Astrocyte (in vitro differentiated cells and primary cell): ENCODE results near the gene ADRA2B. TPM values are rescaled to one million over a fixed set of nuclear protein-coding genes. Genes with fewer than 3 reads are reported as not detected.
A peak's percentile ranks its signal among the peaks of the same experiment; 100 is the strongest.

Source experiments
- DNase-seq: peaks from one replicate; pipeline ENCODE4 v3.0.0-alpha.2; 2010; ENCODE audit warnings: low read depth
- FAIRE-seq: peaks from 2 replicates; lab custom pipeline; 2011; peaks lifted over from hg19 to GRCh38; lab: Jason Lieb, UNC
- H2AFZ ChIP-seq: 2 replicates; pipeline ENCODE4 v1.6.0; 2012; ENCODE audit warnings: low read depth, low read length, inconsistent platforms
- H3K27ac ChIP-seq: 2 replicates; pipeline ENCODE4 v1.5.1; 2011; ENCODE audit warnings: low read depth, low read length, inconsistent platforms
- H3K27me3 ChIP-seq: 2 replicates; pipeline ENCODE4 v1.6.0; 2011; ENCODE audit warnings: low read length, inconsistent platforms; ENCODE audit not compliant: insufficient read depth
- H3K36me3 ChIP-seq: 2 replicates; pipeline ENCODE4 v1.5.1; 2011; ENCODE audit warnings: low read length, inconsistent platforms; ENCODE audit not compliant: insufficient read depth
- H3K4me1 ChIP-seq: 2 replicates; pipeline ENCODE4 v1.5.1; 2011; ENCODE audit warnings: low read length, inconsistent platforms; ENCODE audit not compliant: insufficient read depth
- H3K4me2 ChIP-seq: 2 replicates; pipeline ENCODE4 v1.6.0; 2012; ENCODE audit warnings: low read length, inconsistent platforms
- H3K4me3 ChIP-seq: 2 replicates; pipeline ENCODE4 v1.5.1; 2011; ENCODE audit warnings: low read depth, mild to moderate bottlenecking, low read length, inconsistent platforms; ENCODE audit not compliant: insufficient read depth
- H3K79me2 ChIP-seq: 2 replicates; pipeline ENCODE4 v1.6.0; 2012; ENCODE audit warnings: mild to moderate bottlenecking, low read length, inconsistent platforms; ENCODE audit not compliant: insufficient read depth
- H3K9ac ChIP-seq: 2 replicates; pipeline ENCODE4 v1.6.0; 2012; ENCODE audit warnings: mild to moderate bottlenecking, low read length, inconsistent platforms
- H3K9me3 ChIP-seq: 2 replicates; pipeline ENCODE4 v1.5.1; 2012; ENCODE audit warnings: low read depth, mild to moderate bottlenecking, low read length, inconsistent platforms; ENCODE audit not compliant: insufficient read depth
- H4K20me1 ChIP-seq: 2 replicates; pipeline ENCODE4 v1.6.0; 2012; ENCODE audit warnings: low read length, inconsistent platforms; ENCODE audit not compliant: insufficient read depth
- H3K27ac Mint-ChIP-seq: one replicate; pipeline ENCODE4 v1.8.0; 2021; ENCODE audit warnings: mild to moderate bottlenecking, mixed read lengths; ENCODE audit not compliant: unreplicated experiment
- H3K27me3 Mint-ChIP-seq: one replicate; pipeline ENCODE4 v1.8.0; 2021; ENCODE audit warnings: low read depth, mixed read lengths; ENCODE audit not compliant: unreplicated experiment
- H3K36me3 Mint-ChIP-seq: one replicate; pipeline ENCODE4 v1.8.0; 2021; ENCODE audit warnings: low read depth, mixed read lengths; ENCODE audit not compliant: unreplicated experiment
- H3K4me1 Mint-ChIP-seq: one replicate; pipeline ENCODE4 v1.8.0; 2021; ENCODE audit warnings: low read depth, mixed read lengths; ENCODE audit not compliant: unreplicated experiment
- H3K4me3 Mint-ChIP-seq: one replicate; pipeline ENCODE4 v1.8.0; 2021; ENCODE audit warnings: mild to moderate bottlenecking, moderate library complexity, mixed read lengths; ENCODE audit not compliant: unreplicated experiment
- H3K9me3 Mint-ChIP-seq: one replicate; pipeline ENCODE4 v1.8.0; 2021; ENCODE audit warnings: mild to moderate bottlenecking, mixed read lengths; ENCODE audit not compliant: unreplicated experiment
- EZH2 ChIP-seq: IDR thresholded peaks from 2 replicates; pipeline ENCODE4 v1.6.1; 2012; ENCODE audit warnings: mild to moderate bottlenecking, low read length, inconsistent platforms; ENCODE audit not compliant: insufficient read depth
- total RNA-seq: library from RNA; stranded (reverse); gene quantifications from 2 replicates; pipeline ENCODE4 v1.2.1, GENCODE V29; 2021
- TF ChIP-seq, protein P1 (sequence below): IDR thresholded peaks from 2 replicates; pipeline ENCODE4 v1.5.1; 2011; ENCODE audit warnings: low read depth, mild to moderate bottlenecking, inconsistent platforms, low read length, moderate library complexity; ENCODE audit not compliant: insufficient read depth

Gene ADRA2B
- total RNA-seq, 1 donor from 2014 or later: not detected

DNA sequence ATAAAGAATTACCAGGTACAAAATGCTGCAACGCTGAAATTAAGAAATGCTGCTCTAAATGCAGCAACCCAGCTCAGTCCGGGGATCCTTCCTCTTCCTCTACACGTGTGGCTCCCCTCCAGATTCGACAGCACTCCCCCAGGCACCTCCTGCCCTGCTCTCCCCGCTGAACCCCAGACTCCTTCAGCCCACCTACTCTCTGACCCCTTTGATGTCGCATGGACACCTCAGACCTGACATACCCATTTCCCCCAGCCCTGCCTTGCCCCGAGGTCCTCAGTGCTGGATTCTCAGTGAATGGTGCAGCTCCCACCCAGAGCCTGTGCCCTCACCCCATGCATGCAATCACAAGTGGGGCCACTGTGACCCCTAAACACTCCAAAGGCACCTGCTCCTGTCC is 4.6 kb upstream of the ADRA2B start:
- DNase-seq: no peak
- Histone ChIP-seq H3K36me3 (no peaks in the 10 kb centered on the region), H3K4me1 (peaks cover 2% of the 10 kb centered on the region), H2AFZ (no peak overlapping the region), H3K27me3 (peaks cover 38% of the 10 kb centered on the region), H3K9me3 (no peaks in the 10 kb centered on the region), H3K27ac (no peak overlapping the region), H4K20me1 (no peaks in the 10 kb centered on the region), H3K4me3 (no peak overlapping the region), H3K4me2 (no peak overlapping the region), H3K79me2 (no peaks in the 10 kb centered on the region), H3K9ac (no peak overlapping the region)
- peaks cover 4% of the 10 kb centered on the region for H3K36me3 Mint-ChIP-seq
- peaks cover 8% of the 10 kb centered on the region for H3K9me3 Mint-ChIP-seq
- peaks cover 76% of the 10 kb centered on the region for H3K27me3 Mint-ChIP-seq
- peak overlapping the region; percentile 28 for H3K4me3 Mint-ChIP-seq
- no peak overlapping the region for H3K27ac Mint-ChIP-seq
- H3K4me1 Mint-ChIP-seq: no peaks in the 10 kb centered on the region
- TF ChIP-seq, protein P1, sequence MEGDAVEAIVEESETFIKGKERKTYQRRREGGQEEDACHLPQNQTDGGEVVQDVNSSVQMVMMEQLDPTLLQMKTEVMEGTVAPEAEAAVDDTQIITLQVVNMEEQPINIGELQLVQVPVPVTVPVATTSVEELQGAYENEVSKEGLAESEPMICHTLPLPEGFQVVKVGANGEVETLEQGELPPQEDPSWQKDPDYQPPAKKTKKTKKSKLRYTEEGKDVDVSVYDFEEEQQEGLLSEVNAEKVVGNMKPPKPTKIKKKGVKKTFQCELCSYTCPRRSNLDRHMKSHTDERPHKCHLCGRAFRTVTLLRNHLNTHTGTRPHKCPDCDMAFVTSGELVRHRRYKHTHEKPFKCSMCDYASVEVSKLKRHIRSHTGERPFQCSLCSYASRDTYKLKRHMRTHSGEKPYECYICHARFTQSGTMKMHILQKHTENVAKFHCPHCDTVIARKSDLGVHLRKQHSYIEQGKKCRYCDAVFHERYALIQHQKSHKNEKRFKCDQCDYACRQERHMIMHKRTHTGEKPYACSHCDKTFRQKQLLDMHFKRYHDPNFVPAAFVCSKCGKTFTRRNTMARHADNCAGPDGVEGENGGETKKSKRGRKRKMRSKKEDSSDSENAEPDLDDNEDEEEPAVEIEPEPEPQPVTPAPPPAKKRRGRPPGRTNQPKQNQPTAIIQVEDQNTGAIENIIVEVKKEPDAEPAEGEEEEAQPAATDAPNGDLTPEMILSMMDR: no peak
- TF ChIP-seq EZH2: no peak
- no peak for FAIRE-seq

DNA sequence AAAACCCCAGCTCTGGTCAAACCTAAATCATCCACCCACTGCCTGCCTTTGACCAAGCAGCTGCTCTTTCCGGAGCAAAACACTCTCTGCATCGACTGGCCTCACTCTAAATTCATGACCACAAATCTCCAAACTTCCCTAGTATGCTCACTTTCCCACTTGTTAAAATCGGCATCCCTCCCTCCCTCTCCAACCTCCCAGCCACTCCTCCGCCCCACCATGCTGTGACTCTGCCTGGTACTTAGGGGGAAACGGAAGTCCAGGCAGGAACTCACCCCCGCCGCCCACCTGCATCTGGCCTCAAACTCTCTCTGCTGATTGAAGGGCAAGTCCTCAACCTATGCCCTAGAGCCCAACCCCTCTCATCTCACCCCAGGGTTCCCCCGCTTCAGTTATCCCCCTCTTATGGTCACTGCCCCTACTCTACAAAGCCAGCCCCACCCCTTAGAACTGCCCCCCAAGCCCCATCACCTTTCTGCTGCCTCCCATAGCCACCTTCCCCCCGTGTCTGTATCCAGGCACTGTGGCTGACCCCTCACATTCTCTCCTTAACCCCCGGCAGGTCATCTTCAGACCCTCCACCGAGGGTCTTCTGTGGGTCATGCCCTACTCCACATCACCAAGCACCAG is 3.8 kb upstream of the ADRA2B start:
- TF ChIP-seq, protein P1: no peak
- TF ChIP-seq EZH2: no peak
- H3K27me3 Mint-ChIP-seq: peaks cover 75% of the 10 kb centered on the region
- H3K27me3 ChIP-seq: peaks cover 42% of the 10 kb centered on the region

DNA sequence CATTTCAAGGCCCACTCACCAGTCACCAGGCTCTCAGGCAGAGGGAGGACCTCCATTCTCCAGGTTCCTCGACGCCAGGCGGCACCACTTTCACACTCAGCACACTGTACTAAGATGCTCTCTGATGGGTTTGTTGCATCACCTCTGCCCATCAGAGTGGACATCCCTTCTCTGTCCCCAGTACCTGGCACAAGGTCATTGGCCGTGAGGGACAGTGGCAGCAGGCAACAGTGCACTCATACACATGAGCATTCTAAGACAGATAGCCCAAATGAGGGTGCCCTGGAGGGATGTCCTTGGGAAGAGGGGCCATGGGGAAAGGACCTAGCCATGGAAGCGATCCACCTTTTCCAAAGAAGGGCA is 3.0 kb upstream of the ADRA2B start:
- H3K4me1 ChIP-seq: peaks cover 2% of the 10 kb centered on the region
- Mint-ChIP-seq H3K4me1 (no peaks in the 10 kb centered on the region), H3K36me3 (peaks cover 3% of the 10 kb centered on the region), H3K27ac (no peak overlapping the region), H3K9me3 (peaks cover 10% of the 10 kb centered on the region), H3K27me3 (peaks cover 73% of the 10 kb centered on the region), H3K4me3 (no peak overlapping the region)
- FAIRE-seq (no peak), DNase-seq (no peak)
- H3K36me3 ChIP-seq: no peaks in the 10 kb centered on the region
- H3K27ac ChIP-seq: no peak overlapping the region
- peaks cover 49% of the 10 kb centered on the region for H3K27me3 ChIP-seq
- TF ChIP-seq EZH2: no peak
- TF ChIP-seq, protein P1: no peak
- no peaks in the 10 kb centered on the region for H3K79me2 ChIP-seq
- no peaks in the 10 kb centered on the region for H3K9me3 ChIP-seq
- H4K20me1 ChIP-seq: no peaks in the 10 kb centered on the region
- no peak overlapping the region for H3K9ac ChIP-seq
- no peak overlapping the region for H2AFZ ChIP-seq
- H3K4me3 ChIP-seq: no peak overlapping the region
- H3K4me2 ChIP-seq: no peak overlapping the region

More for the DNA sequence above, 3.8 kb upstream of the ADRA2B start:
- no peaks in the 10 kb centered on the region for H3K4me1 Mint-ChIP-seq
- H3K4me2 ChIP-seq: no peak overlapping the region
- no peak for DNase-seq
- no peak overlapping the region for H2AFZ ChIP-seq
- H3K4me3 ChIP-seq: no peak overlapping the region
- H3K9ac ChIP-seq: no peak overlapping the region
- no peak for FAIRE-seq
- H3K79me2 ChIP-seq: no peaks in the 10 kb centered on the region
- H3K36me3 ChIP-seq: no peaks in the 10 kb centered on the region
- H3K9me3 ChIP-seq: no peaks in the 10 kb centered on the region
- no peak overlapping the region for H3K27ac ChIP-seq
- H3K4me3 Mint-ChIP-seq: no peak overlapping the region
- H3K9me3 Mint-ChIP-seq: peaks cover 9% of the 10 kb centered on the region
- H4K20me1 ChIP-seq: no peaks in the 10 kb centered on the region
- peaks cover 4% of the 10 kb centered on the region for H3K36me3 Mint-ChIP-seq
- peaks cover 2% of the 10 kb centered on the region for H3K4me1 ChIP-seq
- no peak overlapping the region for H3K27ac Mint-ChIP-seq
